ENCODE measurements around the gene UQCR11.
A peak's percentile ranks its signal among the peaks of the same experiment; 100 is the strongest.

UQCR11 gene

GRCh38 chr19:1569997-1570396, 35.3 kb downstream of the UQCR11 start:
- no peak for TF ChIP-seq CTCF (IDR thresholded peaks at IDR 0.05; ENCODE audit: low read depth, low read length)
- no peak for DNase-seq (ENCODE audit: low read depth, low spot score)
- in situ Hi-C loops (cut with HindIII; ENCODE audit: low sequenced_read_pairs), result no loop called here
- H3K4me3 ChIP-seq (ENCODE audit: low read depth, low read length), result no peak overlapping the region

- no peak for TF ChIP-seq CTCF (IDR thresholded peaks at IDR 0.05; ENCODE audit: low read depth, low read length)
- peak within 1 kb of the TSS; percentile 62 for H3K4me3 ChIP-seq (ENCODE audit: low read depth, low read length)
- in situ Hi-C loops (cut with HindIII; ENCODE audit: low sequenced_read_pairs), result no loop called here
- DNase-seq (ENCODE audit: low read depth, low spot score), result peak; percentile 56
These were observed 36.8 kb downstream of the UQCR11 start, which contains the start of gene MEX3D for GRCh38 chr19:1568320-1569019. Gene MEX3D, minus strand, starts transcription at chr19:1568325. Its CDS starts 267 bp downstream, at chr19:1568058.

GRCh38 chr19:1567848-1568227, 37.4 kb downstream of the UQCR11 start:
- no peak for DNase-seq (ENCODE audit: low read depth, low spot score)
- TF ChIP-seq CTCF (IDR thresholded peaks at IDR 0.05; ENCODE audit: low read depth, low read length), result no peak
- peak overlapping the region; percentile 62 for H3K4me3 ChIP-seq (ENCODE audit: low read depth, low read length)
- in situ Hi-C loops (cut with HindIII; ENCODE audit: low sequenced_read_pairs), result no loop called here

- TF ChIP-seq CTCF (IDR thresholded peaks at IDR 0.05; ENCODE audit: low read depth, low read length), result no peak
- peak; percentile 8 for DNase-seq (ENCODE audit: low read depth, low spot score)
- in situ Hi-C loops (cut with HindIII; ENCODE audit: low sequenced_read_pairs), result no loop called here
- H3K4me3 ChIP-seq (ENCODE audit: low read depth, low read length), result peak overlapping the region; percentile 62
These were observed 38.0 kb downstream of the UQCR11 start for GRCh38 chr19:1567116-1567847.

- TF ChIP-seq CTCF (IDR thresholded peaks at IDR 0.05; ENCODE audit: low read depth, low read length), result no peak
- peak overlapping the region; percentile 62 for H3K4me3 ChIP-seq (ENCODE audit: low read depth, low read length)
- in situ Hi-C loops (cut with HindIII; ENCODE audit: low sequenced_read_pairs), result no loop called here
- DNase-seq (ENCODE audit: low read depth, low spot score), result peak; percentile 88
These were observed 38.7 kb downstream of the UQCR11 start for GRCh38 chr19:1566392-1567115.

GRCh38 chr19:1563251-1563650, 42.0 kb downstream of the UQCR11 start:
- no peak overlapping the region for H3K4me3 ChIP-seq (ENCODE audit: low read depth, low read length)
- in situ Hi-C loops (cut with HindIII; ENCODE audit: low sequenced_read_pairs), result no loop called here
- TF ChIP-seq CTCF (IDR thresholded peaks at IDR 0.05; ENCODE audit: low read depth, low read length), result no peak
- DNase-seq (ENCODE audit: low read depth, low spot score), result no peak
